ENCODE measurements around the gene SLC24A1.

Gene SLC24A1

GRCh38 chr15:65653801-65654521 lies 32.2 kb downstream of the SLC24A1 start:
- no peak for DNase-seq

GRCh38 chr15:65655026-65655425 lies 33.3 kb downstream of the SLC24A1 start:
- DNase-seq = no peak

GRCh38 chr15:65655457-65655856 lies 33.7 kb downstream of the SLC24A1 start:
- DNase-seq = no peak

GRCh38 chr15:65659502-65660052 lies 37.8 kb downstream of the SLC24A1 start:
- no peak for DNase-seq

GRCh38 chr15:65660927-65661326 lies 39.2 kb downstream of the SLC24A1 start:
- no peak for DNase-seq

- DNase-seq = no peak
Measured at GRCh38 chr15:65663521-65663920, 41.8 kb downstream of the SLC24A1 start.

GRCh38 chr15:65666257-65666656 lies 44.5 kb downstream of the SLC24A1 start:
- no peak for DNase-seq

- no peak for DNase-seq
Measured at GRCh38 chr15:65675551-65675950, 53.8 kb downstream of the SLC24A1 start.

- DNase-seq = no peak
Measured at GRCh38 chr15:65676123-65676522, 54.4 kb downstream of the SLC24A1 start.

GRCh38 chr15:65680544-65680943 lies 58.8 kb downstream of the SLC24A1 start:
- DNase-seq = no peak

- no peak for DNase-seq
Measured at GRCh38 chr15:65682404-65682911, 60.7 kb downstream of the SLC24A1 start.

GRCh38 chr15:65688462-65688861 lies 66.7 kb downstream of the SLC24A1 start:
- DNase-seq = no peak

GRCh38 chr15:65690173-65690572 lies 68.4 kb downstream of the SLC24A1 start:
- no peak for DNase-seq

GRCh38 chr15:65690778-65691177 lies 69.0 kb downstream of the SLC24A1 start:
- DNase-seq = no peak

- no peak for DNase-seq
Measured at GRCh38 chr15:65695081-65695480, 73.3 kb downstream of the SLC24A1 start.

All from NCI-H510A treated with DMSO at 0.1 percent for 48 hours (cell line).